Measurements from ENCODE around the gene DNAJC8.

Gene DNAJC8

GRCh38 chr1:28155628-28156027, 77.2 kb downstream of the DNAJC8 start:
- in situ Hi-C loops (cut with MboI; ENCODE audit: low pct_unique_long_range_greater_than_20kb, low sequenced_read_pairs, unreplicated experiment), result no loop called here
- TF ChIP-seq CTCF (IDR thresholded peaks at IDR 0.05; ENCODE audit: extremely low read depth, insufficient read depth, missing control alignments), result no peak
- DNase-seq (ENCODE audit: low spot score), result no peak

- DNase-seq (ENCODE audit: low spot score), result no peak
- in situ Hi-C loops (cut with MboI; ENCODE audit: low pct_unique_long_range_greater_than_20kb, low sequenced_read_pairs, unreplicated experiment), result no loop called here
- TF ChIP-seq CTCF (IDR thresholded peaks at IDR 0.05; ENCODE audit: extremely low read depth, insufficient read depth, missing control alignments), result no peak
Observed at GRCh38 chr1:28154078-28154594, 78.7 kb downstream of the DNAJC8 start.

Measured in GM13977 (cell line).